ENCODE results near the gene TRIM52. TPM values are rescaled to one million over a fixed set of nuclear protein-coding genes. Genes with fewer than 3 reads are reported as not detected.

The TRIM52 gene
- total and polyA plus RNA-seq, 10 of the 15 experiments (the other 5 are each of a cell fraction or from before 2014, with no cell fraction given), result 1.4 to 24.3 (median 8.1) TPM

GRCh38 chr5:181221792-181222629 lies 38.9 kb downstream of the TRIM52 start (continued):
- TF ChIP-seq ZNF384 (IDR thresholded peaks at IDR 0.05; ENCODE audit: borderline replicate concordance, low read depth, low read length) (no peak), HDAC6 (IDR thresholded peaks at IDR 0.05; ENCODE audit: unreplicated experiment) (no peak), RELB (IDR thresholded peaks at IDR 0.05; ENCODE audit: low read depth) (peak; percentile 76), FOS (IDR thresholded peaks at IDR 0.05; ENCODE audit: borderline replicate concordance, extremely low read depth, insufficient read length) (peak; percentile 3), WRNIP1 (IDR thresholded peaks at IDR 0.05; ENCODE audit: borderline replicate concordance, low read depth, low read length) (no peak), EP300 (IDR thresholded peaks at IDR 0.05; ENCODE audit: borderline replicate concordance in 1 of 2, control insufficient read depth in 1 of 2, low read depth in 2 of 2, low read length in 2 of 2) (peak in 1 of 2 experiments; percentile 62; a peak in 1 of 4 replicates), NR2C1 (IDR thresholded peaks at IDR 0.05) (no peak), MTA2 (IDR thresholded peaks at IDR 0.05; ENCODE audit: low read depth) (peak; percentile 32), RB1 (IDR thresholded peaks at IDR 0.05; ENCODE audit: borderline replicate concordance) (no peak; the same call in 1 of the 2 replicates), IRF3 (IDR thresholded peaks at IDR 0.05) (no peak)

All from GM12878 (cell line).